Measurements from ENCODE around the gene BTNL8. TPM values are rescaled to one million over a fixed set of nuclear protein-coding genes. Genes with fewer than 3 reads are reported as not detected.
A peak's percentile ranks its signal among the peaks of the same experiment; 100 is the strongest.

Gene BTNL8, protein sequence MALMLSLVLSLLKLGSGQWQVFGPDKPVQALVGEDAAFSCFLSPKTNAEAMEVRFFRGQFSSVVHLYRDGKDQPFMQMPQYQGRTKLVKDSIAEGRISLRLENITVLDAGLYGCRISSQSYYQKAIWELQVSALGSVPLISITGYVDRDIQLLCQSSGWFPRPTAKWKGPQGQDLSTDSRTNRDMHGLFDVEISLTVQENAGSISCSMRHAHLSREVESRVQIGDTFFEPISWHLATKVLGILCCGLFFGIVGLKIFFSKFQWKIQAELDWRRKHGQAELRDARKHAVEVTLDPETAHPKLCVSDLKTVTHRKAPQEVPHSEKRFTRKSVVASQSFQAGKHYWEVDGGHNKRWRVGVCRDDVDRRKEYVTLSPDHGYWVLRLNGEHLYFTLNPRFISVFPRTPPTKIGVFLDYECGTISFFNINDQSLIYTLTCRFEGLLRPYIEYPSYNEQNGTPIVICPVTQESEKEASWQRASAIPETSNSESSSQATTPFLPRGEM
- 1 to 10 TPM in 3 of 5 donors, under 1 TPM in 2; 0.58 to 1.1 (median 1.1) TPM for polyA plus RNA-seq (ENCODE audit: insufficient read depth in 1 of 5, insufficient read length in 5 of 5, low replicate concordance in 1 of 5)
- long read RNA-seq, donor 1: 0 reads
- long read RNA-seq, donor 2: 0 reads
- long read RNA-seq, donor 3, partial matches to known transcripts: 0 of 1 reads
- long read RNA-seq, donor 3, other reads (novel, unspliced or antisense): 0 of 1 reads
- long read RNA-seq, donor 4: 0 reads
- long read RNA-seq, donor 5: 0 reads
- long read RNA-seq, donor 6, partial matches to known transcripts: 0 of 1 reads
- long read RNA-seq, donor 6, other reads (novel, unspliced or antisense): 0 of 1 reads
- long read RNA-seq, donor 7: 0 reads
- long read RNA-seq, donor 8: 0 reads

DNA sequence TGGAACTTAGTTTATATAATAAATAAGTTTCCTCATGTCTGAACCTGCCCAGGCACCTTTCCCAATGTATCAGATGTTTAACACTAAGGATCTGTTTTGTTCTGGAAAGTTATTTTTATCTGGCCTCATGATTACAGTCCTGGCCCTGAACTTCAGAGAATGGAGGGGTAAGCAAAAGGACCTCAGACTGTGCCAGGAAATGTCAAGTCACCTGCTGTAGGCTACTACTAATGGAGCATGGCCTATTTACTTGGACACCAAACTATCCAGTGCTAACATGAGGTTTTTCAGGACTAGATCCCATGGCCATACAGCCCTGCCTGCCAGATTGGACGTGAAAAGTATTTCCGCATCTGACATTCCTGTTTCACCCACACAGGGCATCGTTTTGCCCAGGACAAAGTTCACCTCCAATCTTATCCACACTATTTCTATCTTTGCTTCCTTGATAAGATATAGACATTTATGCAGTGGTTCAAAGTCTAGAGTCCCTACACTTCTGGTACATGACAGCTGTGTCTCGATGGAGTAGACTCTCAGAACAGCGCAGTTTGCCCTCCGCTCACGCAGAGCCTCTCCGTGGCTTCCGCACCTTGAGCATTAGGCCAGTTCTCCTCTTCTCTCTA is at the start of gene BTNL8:
Gene BTNL8 (plus strand): TSS at position 539 of the 626 bp plus-strand sequence. CDS start 152 bp downstream, outside the sequence.
- DNase-seq: no peak

DNA sequence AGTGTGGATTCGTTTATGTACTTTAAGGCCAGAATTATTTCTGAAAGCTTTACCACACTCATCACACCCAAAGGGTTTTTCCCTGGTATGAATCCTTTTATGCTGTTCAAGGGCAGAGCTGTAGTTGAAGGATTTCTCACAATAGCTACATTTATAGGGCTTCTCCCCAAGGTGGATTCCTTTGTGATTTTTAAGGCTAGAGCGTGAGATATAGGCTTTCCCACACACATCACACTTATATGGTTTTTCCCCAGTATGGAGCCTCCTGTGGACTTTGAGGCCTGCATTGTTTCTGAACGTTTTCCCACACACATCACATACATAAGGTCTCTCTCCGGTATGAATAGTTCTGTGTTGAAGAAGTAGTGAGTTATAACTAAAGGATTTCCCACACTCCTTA is 49.1 kb upstream of the BTNL8 start:
- DNase-seq: no peak

DNA sequence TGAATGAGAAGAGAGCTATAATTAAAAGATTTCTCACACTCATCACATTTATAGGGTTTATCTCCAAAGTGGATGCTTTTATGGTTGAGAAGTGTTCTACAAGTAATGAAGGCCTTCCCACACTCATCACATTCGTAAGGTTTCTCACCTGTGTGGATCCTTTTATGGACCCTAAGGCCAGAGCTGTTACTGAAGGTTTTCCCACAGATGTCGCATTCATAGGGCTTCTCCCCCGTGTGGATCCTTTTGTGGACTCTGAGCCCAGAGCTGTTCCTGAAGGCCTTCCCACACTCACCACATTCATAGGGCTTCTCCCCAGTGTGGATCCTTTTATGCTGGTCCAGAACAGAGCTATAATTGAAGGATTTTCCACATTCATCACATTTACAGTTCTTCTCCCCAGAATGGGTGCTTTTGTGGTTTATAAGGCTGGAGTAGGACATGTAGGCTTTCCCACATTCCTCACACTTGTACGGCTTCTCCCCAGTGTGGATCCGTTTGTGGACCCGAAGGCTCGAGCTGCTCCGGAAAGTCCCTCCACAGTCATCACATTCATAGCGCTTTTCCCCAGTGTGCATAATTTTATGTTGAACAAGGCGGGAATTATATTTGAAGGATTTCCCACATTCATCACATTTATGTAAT is 48.4 kb upstream of the BTNL8 start:
- no peak for DNase-seq

DNA sequence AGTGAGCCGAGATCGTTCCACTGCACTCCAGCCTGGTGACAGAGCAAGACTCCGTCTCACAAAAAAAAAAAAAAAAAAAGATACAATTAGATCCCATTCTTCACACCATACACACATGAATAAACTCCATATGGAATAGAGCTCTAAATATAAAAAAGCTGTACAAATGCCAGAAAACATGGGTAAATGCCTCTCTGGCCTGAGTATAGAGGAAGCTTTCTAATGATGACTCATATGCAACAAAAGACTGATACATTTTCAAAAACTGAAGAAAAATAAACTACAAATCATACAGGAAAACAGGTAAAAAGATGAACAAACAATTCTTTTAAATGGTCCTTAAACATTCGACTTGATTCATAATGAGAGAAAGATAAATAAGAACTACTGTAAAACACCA is 46.5 kb upstream of the BTNL8 start:
- no peak for DNase-seq

DNA sequence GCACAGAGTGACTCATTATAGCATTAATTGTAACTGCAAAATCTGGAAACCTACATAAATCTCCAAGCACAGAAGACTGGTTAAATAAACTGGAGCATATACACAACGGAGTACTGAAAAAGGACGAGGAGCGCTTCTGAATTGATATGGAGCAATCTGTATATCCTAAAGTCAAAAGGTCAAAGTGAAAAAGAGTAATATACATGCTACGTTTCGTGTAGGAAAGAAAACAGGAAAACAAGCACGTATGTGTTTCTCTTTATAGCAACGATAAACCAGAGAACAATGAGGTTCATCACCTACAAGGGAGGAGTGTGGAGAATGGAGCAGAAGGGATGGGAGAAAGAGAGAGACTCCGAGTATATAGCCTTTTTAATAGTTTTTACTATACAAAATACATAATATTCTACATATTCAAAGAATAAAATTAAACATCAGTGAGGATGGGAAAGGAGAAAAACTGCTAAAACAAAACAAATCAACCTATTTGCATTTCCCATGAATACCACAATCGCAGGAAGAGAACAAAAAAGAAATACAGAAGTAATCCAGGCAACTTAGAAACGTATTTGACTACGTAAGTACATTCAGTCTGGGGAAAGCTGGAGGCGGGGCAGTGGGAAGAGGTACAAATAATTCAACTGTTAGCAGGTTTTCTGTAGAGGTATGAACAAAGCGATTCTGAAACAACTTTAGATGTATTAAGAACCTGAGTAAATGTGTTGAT is 45.7 kb upstream of the BTNL8 start:
- no peak for DNase-seq

DNA sequence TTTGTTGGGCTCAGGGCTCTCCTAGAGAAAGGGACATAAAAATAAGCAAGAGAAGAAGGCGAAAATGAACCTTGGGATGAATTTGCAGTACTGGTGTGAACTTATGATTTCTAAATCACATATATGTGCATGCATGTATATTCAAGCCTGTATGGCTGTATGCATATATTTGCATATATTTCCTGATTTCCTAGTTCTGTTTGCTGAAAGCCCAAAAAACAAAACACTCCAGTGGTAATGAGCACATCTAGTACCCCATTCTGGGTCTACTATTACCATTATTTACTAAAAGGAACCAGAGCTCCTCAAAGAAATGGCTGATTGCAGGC is 45.1 kb upstream of the BTNL8 start:
- DNase-seq: no peak

DNA sequence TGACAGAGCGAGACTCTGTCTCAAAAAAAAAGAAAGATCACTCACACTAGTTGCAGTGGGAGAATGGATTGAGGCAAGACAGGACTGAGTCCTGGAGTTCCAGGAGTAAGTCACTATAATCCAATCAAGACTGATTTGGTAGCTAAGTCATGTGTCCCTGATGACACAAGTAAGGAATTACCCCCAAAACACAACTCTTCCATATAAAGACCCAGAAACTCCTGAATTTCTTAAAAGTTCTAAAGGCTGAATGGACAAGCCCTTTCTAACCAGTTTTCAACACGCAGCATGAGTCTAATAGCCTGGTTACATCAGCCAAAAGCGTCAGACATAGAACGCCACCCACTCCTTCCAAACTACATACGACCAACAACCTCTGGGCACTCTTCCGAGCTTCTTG is 40.4 kb upstream of the BTNL8 start:
- no peak for DNase-seq

DNA sequence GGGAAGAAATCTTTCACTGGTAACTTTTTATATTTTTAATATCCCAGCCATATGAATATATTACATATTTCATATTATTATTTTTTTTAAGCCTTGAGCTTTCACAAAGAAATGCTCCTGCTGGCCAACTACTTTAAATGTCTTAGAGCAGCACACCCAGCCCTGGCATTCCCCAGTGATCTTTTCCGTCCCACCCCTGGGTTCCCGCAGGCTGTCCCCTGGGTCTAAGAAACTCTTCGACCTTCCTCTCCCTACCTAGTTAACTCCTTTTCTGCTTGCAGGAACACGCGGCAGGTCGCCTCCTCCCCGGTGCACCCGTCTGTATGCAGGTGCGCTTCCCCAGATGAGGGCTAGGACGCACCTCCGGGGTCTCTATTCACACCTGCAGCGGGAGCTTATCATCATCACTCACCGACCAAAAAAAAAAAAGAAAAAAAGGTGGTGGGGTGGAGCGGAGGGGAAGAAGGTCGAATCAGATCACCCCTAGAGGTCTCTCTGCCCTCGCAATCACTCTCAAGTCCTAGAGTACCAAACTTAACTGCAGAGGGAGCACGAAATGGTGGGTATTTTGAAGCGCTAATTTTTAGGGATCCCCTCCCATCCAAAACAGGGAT is 38.6 kb upstream of the BTNL8 start:
- peak in 1 of 2 donors; percentile 32 for DNase-seq

DNA sequence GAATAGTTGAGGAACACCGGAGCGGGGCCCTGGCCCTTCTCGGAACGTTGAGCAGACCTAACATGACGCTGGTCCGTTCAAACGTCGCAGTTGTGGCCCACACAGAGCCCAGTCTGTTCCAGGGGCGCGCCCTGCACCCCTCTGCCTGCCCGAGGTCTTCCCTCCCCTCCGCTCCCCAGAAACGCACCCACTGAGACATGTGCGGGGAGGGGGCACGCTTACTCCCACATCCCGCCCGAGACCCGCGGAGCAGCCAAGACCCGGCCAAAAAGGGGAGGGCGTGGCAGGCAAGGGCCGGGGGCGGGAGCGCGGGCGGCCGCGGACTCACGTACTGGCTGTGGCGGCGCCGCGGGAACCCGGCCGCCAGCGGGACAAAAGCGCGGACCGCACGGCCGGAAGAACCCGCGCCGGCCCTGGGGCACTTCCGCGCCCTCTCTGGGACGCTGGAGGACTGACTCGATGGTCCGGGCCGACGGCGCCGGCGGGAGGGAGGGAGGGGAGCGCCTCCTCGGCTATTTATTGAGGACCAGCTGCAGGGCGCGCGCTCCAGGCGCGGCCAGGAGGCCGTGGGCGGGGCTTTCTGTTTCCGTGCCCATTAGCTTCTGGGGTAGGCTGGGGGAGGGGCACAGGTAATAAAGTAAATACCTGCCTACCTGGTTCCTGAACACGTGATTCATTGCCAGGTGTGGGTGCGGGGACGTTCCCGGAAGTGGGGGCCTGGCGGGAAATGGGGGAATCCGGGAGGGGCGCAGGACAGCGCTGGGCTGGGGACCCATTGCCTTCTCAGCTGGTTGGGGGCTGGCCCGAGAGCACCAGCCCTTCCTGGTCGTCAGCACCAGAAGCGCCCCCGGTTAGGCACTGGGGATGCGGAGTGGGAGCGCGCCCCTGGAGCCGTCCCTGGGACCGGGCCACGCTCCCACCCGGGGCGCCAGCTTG is 37.8 kb upstream of the BTNL8 start, which contains the start of gene ZFP62:
Gene ZFP62 (minus strand): TSS at position 390 of the 936 bp plus-strand sequence. CDS start 57 bp downstream, at position 333.
- peak; percentile 91 to 94 for DNase-seq

DNA sequence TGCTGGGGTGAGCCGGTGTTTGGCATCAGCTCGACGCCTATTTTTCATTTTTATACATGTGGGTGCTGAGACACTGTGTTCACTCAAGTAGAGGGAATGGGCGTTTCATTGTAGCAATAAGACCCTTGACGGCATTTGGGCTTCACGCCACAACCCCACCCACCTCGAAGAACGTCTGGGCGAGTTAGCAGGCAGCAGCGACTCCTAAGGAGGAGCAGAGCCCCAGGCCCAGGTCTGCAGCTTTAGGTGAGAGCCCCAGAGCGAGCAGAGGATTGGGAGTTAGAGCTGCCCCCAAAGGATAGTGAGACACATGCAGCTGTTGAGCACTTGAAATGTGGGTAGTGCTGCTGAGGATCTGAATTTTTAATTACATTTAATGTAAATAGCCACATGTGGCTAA is 36.3 kb upstream of the BTNL8 start:
- no peak for DNase-seq

DNA sequence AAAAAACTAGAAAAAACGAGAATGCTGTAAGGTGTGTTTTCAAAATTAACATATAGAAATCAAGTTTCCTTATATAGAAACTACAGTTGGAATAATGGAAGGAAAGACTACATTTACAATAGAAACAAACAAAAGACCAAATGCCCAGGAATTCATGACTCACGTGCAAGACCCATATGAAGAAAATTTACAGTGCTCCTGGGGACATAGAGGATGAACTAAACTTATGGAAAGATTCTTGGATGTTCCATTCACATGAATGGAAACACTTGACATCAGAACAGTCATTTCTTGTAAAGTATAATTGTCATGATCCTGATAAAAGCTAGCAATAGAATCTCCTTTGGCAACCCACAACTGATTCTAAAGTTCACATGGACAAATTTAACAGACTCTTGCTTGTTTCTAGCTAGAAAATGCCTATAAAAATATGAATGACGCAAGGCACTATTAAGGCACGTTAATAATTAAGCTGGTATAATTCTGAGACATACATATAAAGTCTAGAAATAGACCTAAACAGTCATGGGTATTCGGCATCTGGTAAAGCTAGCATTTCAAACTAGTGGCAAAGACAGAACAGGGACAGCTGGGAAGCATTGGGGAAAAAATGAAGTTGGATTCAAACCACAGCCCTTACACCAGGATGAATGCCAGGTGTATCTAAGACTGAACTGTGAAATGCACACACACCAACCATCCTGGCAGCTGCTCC is 32.8 kb upstream of the BTNL8 start:
- DNase-seq: no peak

DNA sequence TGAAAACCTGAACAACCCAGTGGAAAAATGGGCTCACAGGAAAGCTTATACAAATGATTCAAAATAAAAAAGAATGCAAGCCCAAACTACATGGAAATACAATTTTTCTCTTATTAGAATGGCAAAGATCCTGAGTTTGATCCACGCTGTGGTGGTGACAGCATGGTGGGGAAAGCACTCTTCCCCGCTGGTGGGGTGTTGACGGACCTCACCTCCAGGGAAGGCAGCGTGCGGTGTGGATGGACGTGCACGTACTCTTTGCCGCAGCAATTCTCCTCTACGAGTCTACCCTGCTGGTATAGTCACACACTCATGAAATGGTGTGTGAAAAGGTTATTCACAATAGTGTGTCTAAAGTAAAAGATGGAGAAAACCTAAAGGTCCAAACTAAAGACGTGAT is 32.0 kb upstream of the BTNL8 start:
- no peak for DNase-seq

DNA sequence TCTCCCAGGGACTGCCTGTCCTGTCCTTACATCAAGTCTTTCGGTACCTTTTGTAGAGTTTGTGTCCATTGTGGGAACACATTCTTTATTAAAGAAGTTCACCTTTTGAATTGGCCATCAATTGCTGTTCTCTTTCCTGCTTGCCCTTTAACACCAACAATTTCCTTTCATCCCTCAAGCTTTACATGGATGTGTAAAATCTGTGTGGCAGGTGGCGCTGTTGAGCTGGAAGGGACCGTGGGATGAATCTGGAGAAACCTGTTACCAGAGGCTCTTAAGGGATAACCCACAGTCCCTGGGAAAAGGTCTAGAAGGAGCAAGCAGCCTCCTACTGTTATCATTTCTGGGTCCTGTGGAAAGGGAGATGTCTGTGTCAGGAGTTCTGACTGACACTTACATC is 30.0 kb upstream of the BTNL8 start:
- peak; percentile 38 to 63 for DNase-seq

DNA sequence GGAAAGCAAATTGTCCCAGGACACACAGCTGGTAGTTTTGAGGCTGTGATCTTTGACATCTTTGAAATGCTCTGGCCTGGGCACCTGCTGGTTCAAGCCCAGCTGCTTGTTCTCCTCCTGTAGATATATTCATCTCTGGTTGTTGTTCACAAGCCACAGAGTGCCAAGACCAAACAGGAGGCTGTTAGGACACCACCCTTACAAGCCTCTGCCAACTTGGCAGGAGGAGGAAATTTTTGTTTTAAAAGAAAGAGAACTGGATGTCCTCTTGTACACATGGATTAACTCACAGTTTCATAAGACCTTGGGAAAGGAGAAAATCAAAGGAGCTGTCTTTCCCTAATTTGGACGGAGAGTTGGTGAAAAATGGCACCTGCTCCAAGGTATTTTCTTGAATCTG is 29.4 kb upstream of the BTNL8 start:
- no peak for DNase-seq

DNA sequence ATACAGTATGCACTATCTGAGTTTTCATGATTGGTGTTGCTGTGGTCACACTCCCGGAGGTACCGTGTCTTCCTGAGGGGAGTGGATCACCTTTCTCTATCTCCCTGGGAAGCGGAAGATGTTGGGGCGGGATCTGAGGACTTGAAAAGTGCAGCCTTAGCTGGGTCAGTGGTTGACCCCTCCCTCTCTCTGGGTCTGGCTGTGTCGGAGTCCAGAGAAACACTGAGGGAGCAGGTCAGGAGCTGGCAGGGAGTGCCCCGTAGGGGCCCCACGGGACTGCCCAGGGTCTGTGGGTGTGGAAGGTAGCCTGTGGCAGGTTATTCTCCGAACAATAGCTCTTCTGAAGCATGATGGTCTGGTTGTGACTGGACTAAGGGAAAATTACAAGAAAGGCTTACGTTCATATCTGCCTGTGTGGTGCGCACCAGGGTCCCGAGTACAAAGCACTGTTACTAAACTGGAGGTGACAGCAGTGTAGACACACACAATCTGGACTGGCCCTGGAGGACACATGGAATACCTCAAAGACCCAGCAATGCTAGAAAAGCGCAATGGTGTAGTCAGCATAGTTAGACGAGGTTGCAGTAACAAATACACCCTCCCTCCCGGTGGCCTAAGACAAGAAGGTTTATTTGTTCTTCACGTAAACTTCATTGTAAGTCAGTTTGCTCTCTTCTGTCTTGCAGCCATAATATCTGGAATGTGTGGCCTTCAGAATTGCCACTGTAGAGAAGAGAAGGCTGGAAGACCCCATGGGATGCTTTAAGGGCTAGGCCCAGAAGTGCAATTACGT is 28.5 kb upstream of the BTNL8 start:
- no peak for DNase-seq

DNA sequence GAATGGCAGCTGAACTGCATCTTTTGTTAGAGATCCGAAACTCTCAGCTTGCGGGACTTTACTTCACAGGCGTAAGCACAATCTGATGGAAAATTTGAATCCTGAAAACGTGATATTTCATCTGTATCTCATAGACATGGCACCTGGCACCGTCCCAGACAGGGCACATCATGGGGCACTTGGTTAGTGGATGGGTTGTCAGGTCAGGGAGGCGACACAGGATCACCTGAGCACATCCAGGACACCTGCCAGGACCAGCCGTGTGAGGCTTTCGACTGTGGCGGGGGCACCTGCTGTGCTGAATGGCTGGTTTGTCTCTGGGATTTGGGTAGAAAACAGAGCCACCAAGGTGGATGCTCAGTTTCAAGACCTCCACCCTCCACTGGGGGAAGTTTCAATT is 26.5 kb upstream of the BTNL8 start:
- DNase-seq: no peak

DNA sequence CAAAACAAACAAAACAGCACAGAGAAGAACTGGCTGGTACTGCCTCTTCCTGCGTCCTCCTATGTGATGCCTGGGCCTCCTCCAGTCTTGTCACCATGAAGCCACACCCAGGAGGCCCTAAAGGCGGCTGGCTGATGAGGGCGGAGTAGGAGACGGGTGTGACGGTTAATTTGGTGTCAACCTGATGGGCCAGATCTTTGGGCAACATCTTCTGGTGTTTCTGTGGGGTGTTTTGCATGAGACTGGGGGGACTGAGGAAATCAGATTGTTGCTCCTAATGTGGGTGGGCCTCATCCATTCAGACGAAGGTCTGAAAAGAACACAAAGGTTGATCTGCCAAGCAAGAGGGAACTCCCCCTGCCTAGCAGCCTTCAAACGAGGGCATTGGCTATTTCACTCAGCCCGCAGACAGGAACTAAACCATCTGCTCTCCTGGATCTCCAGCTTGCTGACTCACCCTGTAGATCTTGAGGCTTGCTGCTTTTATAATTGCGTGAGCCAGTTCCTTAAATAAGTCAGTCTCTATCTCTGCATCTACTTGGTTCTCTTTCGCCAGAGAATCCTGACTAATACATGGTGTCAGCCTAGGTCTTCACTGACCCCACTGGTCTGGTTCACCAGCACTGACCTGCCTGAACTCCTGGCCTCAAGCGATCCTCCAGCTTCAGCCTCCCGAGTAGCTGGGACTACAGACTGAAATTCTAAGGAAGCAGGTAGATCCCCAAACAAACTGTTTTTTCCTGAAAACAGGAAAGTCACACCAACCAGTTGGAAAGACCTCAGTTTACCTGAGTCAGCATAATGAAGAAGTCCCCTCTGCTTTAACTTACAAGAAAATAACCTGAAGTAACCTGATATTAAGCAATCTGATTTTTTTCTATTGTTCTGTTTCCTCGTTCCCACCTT is 25.1 kb upstream of the BTNL8 start:
- DNase-seq: no peak

Measured in right lung (tissue), 10 donors.